ENCODE measurements around the gene LBR.

LBR gene

GRCh38 chr1:225435487-225435886, 7.6 kb upstream of the LBR start:
- no peak for TF ChIP-seq CTCF (IDR thresholded peaks at IDR 0.05; ENCODE audit: low read depth, low read length, missing control alignments)
- in situ Hi-C loops (cut with HindIII; ENCODE audit: low pct_ligation_motif_present, low sequenced_read_pairs): no loop called here

GRCh38 chr1:225435076-225435475, 7.2 kb upstream of the LBR start:
- Histone ChIP-seq H3K27me3 (replicated peaks) (no peaks in the 10 kb centered on the region), H3K36me3 (replicated peaks) (no peaks in the 10 kb centered on the region), H3K4me3 (ENCODE audit: low read depth, low read length) (no peak overlapping the region), H3K27ac (no peak overlapping the region)
- in situ Hi-C loops (cut with HindIII; ENCODE audit: low pct_ligation_motif_present, low sequenced_read_pairs): no loop called here
- no peak for DNase-seq
- no peak for TF ChIP-seq CTCF (IDR thresholded peaks at IDR 0.05; ENCODE audit: low read depth, low read length, missing control alignments)

More at GRCh38 chr1:225435487-225435886, 7.6 kb upstream of the LBR start:
- H3K36me3 ChIP-seq (replicated peaks): no peaks in the 10 kb centered on the region
- H3K4me3 ChIP-seq (ENCODE audit: low read depth, low read length): no peak overlapping the region
- no peak for DNase-seq
- H3K27me3 ChIP-seq (replicated peaks): no peaks in the 10 kb centered on the region
- no peak overlapping the region for H3K27ac ChIP-seq

GRCh38 chr1:225434046-225434445, 6.2 kb upstream of the LBR start:
- H3K4me3 ChIP-seq (ENCODE audit: low read depth, low read length): no peak overlapping the region
- H3K27me3 ChIP-seq (replicated peaks): no peaks in the 10 kb centered on the region
- in situ Hi-C loops (cut with HindIII; ENCODE audit: low pct_ligation_motif_present, low sequenced_read_pairs): no loop called here
- H3K36me3 ChIP-seq (replicated peaks): no peaks in the 10 kb centered on the region
- TF ChIP-seq CTCF (IDR thresholded peaks at IDR 0.05; ENCODE audit: low read depth, low read length, missing control alignments): no peak
- DNase-seq: no peak
- H3K27ac ChIP-seq: no peak overlapping the region

GRCh38 chr1:225431081-225431863, 3.4 kb upstream of the LBR start:
- Histone ChIP-seq H3K27me3 (replicated peaks) (no peaks in the 10 kb centered on the region), H3K36me3 (replicated peaks) (no peaks in the 10 kb centered on the region), H3K27ac (no peak overlapping the region), H3K4me3 (ENCODE audit: low read depth, low read length) (no peak overlapping the region)
- no peak for DNase-seq
- no peak for TF ChIP-seq CTCF (IDR thresholded peaks at IDR 0.05; ENCODE audit: low read depth, low read length, missing control alignments)
- in situ Hi-C loops (cut with HindIII; ENCODE audit: low pct_ligation_motif_present, low sequenced_read_pairs): no loop called here

GRCh38 chr1:225430301-225430700, 2.5 kb upstream of the LBR start:
- Histone ChIP-seq H3K27me3 (replicated peaks) (no peaks in the 10 kb centered on the region), H3K27ac (no peak overlapping the region), H3K36me3 (replicated peaks) (no peaks in the 10 kb centered on the region), H3K4me3 (ENCODE audit: low read depth, low read length) (no peak overlapping the region)
- TF ChIP-seq CTCF (IDR thresholded peaks at IDR 0.05; ENCODE audit: low read depth, low read length, missing control alignments): no peak
- no peak for DNase-seq
- in situ Hi-C loops (cut with HindIII; ENCODE audit: low pct_ligation_motif_present, low sequenced_read_pairs): no loop called here
